GM23248 (cell line): Measurements from ENCODE around the gene TMEM263. TPM values are rescaled to one million over a fixed set of nuclear protein-coding genes. Genes with fewer than 3 reads are reported as not detected.

Source experiments
- DNase-seq: peaks from one replicate; pipeline ENCODE4 v3.0.0-alpha.2; 2015
- H2AFZ ChIP-seq: fragments of 200-600 bp; sonication (generic); 2 replicates; pipeline ENCODE4 v1.6.1; 2016; ENCODE audit warnings: antibody characterized with exemption
- H3F3A ChIP-seq: fragments of 200-600 bp; sonication (generic); 2 replicates; pipeline ENCODE4 v1.6.1; 2016; ENCODE audit warnings: mild to moderate bottlenecking, antibody characterized with exemption, mixed run types; ENCODE audit not compliant: insufficient read depth
- H3K27ac ChIP-seq: fragments of 200-600 bp; sonication (generic); 2 replicates; pipeline ENCODE4 v1.5.1; 2016; ENCODE audit warnings: mild to moderate bottlenecking
- H3K27me3 ChIP-seq: fragments of 200-600 bp; sonication (generic); replicated peaks from 2 replicates; pipeline ENCODE4 v1.6.1; 2016; ENCODE audit warnings: mild to moderate bottlenecking; ENCODE audit not compliant: insufficient read depth
- H3K36me3 ChIP-seq: fragments of 200-600 bp; sonication (generic); 2 replicates; pipeline ENCODE4 v1.6.1; 2016; ENCODE audit warnings: low read depth, mild to moderate bottlenecking
- H3K4me1 ChIP-seq: fragments of 200-600 bp; sonication (generic); 2 replicates; pipeline ENCODE4 v1.6.1; 2016; ENCODE audit warnings: mild to moderate bottlenecking; ENCODE audit not compliant: insufficient read depth
- H3K4me2 ChIP-seq: fragments of 200-600 bp; sonication (generic); one replicate; pipeline ENCODE4 v1.6.1; 2016; ENCODE audit warnings: mild to moderate bottlenecking; ENCODE audit not compliant: unreplicated experiment
- H3K4me3 ChIP-seq: fragments of 200-600 bp; sonication (generic); 2 replicates; pipeline ENCODE4 v1.5.1; 2016; ENCODE audit warnings: mild to moderate bottlenecking
- H3K79me2 ChIP-seq: fragments of 200-600 bp; sonication (generic); 2 replicates; pipeline ENCODE4 v1.6.1; 2016; ENCODE audit warnings: mild to moderate bottlenecking; ENCODE audit not compliant: insufficient read depth
- H3K9ac ChIP-seq: fragments of 200-600 bp; sonication (generic); 2 replicates; pipeline ENCODE4 v1.6.1; 2016; ENCODE audit warnings: mild to moderate bottlenecking
- H3K9me2 ChIP-seq: fragments of 200-600 bp; sonication (generic); 2 replicates; pipeline ENCODE4 v1.6.1; 2016; ENCODE audit warnings: mixed run types, mild to moderate bottlenecking, moderate library complexity; ENCODE audit not compliant: insufficient read depth
- H3K9me3 ChIP-seq: fragments of 200-600 bp; sonication (generic); one replicate; pipeline ENCODE4 v1.6.1; 2017; ENCODE audit warnings: low read depth
- H4K20me1 ChIP-seq: fragments of 200-600 bp; sonication (generic); 2 replicates; pipeline ENCODE4 v1.6.0; 2016; ENCODE audit not compliant: insufficient read depth
- EZH2 ChIP-seq: fragments of 200-600 bp; sonication (generic); IDR thresholded peaks from 2 replicates; pipeline ENCODE4 v1.6.1; 2018; ENCODE audit warnings: antibody characterized with exemption, mild to moderate bottlenecking; ENCODE audit not compliant: insufficient read depth, poor library complexity, severe bottlenecking
- EZH2phosphoT487 ChIP-seq: fragments of 200-600 bp; sonication (generic); IDR thresholded peaks from 2 replicates; pipeline ENCODE4 v1.6.1; 2018; ENCODE audit warnings: antibody characterized with exemption, moderate library complexity, mild to moderate bottlenecking, low read depth; ENCODE audit not compliant: insufficient read depth
- WGBS, 2 experiments: methylation state at CpG; one replicate each; pipeline ENCODE4 v1.1.6; 2015 to 2017; ENCODE audit warnings: low lambda C conversion rate in 2 of 2, low coverage in 1 of 2; ENCODE audit errors: missing lambda C conversion rate in 2 of 2; 5-methylcytosine and 5-hydroxymethylcytosine counted together
- in situ Hi-C: fragments of 300-500 bp; cut with MboI; formaldehyde crosslinking; loops from 2 replicates; pipeline ENCODE4 v1.15.0; 2020
- polyA plus RNA-seq: library from polyadenylated mRNA; unstranded; fragments of >200 nt; fragmentation: Nextera tagmentation; extraction: Ambion mirVana; gene quantifications from 2 replicates; pipeline ENCODE4 v1.2.1, GENCODE V29; 2016
- total RNA-seq: library from RNA; depleted of rRNA; stranded (reverse); fragments of >200 nt; shearing (Covaris generic); gene quantifications from 2 replicates; pipeline ENCODE4 v1.2.3, GENCODE V29; 2014; rRNA removed

The TMEM263 gene
- total RNA-seq (132 and 147 TPM in 2 replicates), polyA plus RNA-seq (136 and 139 TPM in 2 replicates)

- Histone ChIP-seq H3K79me2 (peaks cover 55% of the 10 kb centered on the region), H3K27me3 (no peaks in the 10 kb centered on the region), H3F3A (peaks cover 35% of the 10 kb centered on the region), H3K4me3 (peak within 1 kb of the TSS; percentile 97), H3K9me3 (no peaks in the 10 kb centered on the region), H4K20me1 (peaks cover 15% of the 10 kb centered on the region; the same call in 1 of the 2 replicates), H3K9me2 (no peaks in the 10 kb centered on the region), H3K27ac (peak within 1 kb of the TSS; percentile 99), H3K4me2 (peak within 1 kb of the TSS; percentile 94), H3K4me1 (peaks cover 28% of the 10 kb centered on the region), H2AFZ (peak within 1 kb of the TSS; percentile 80), H3K9ac (peak within 1 kb of the TSS; percentile 100), H3K36me3 (0 out of 2 replicates have a peak, but pooled peaks cover 7% of the 10 kb centered on the region)
- in situ Hi-C loops: no loop called here
- DNase-seq: peak; percentile 98
- TF ChIP-seq EZH2 (no peak), EZH2phosphoT487 (no peak)
- WGBS, 2 experiments: 1% methylated on average over 37 to 65 of the region's 88 CpGs
These were observed at the start of gene TMEM263 for GRCh38 chr12:106955377-106956047. Gene TMEM263, plus strand, starts transcription at chr12:106955907. Its CDS starts 11,210 bp downstream, at chr12:106967117.

- Histone ChIP-seq H3K4me1 (no peaks in the 10 kb centered on the region), H3F3A (no peaks in the 10 kb centered on the region), H3K36me3 (no peaks in the 10 kb centered on the region), H4K20me1 (no peaks in the 10 kb centered on the region), H3K79me2 (no peaks in the 10 kb centered on the region), H3K27me3 (no peaks in the 10 kb centered on the region; the same call in 1 of the 2 replicates), H2AFZ (no peak overlapping the region), H3K9ac (no peak overlapping the region), H3K9me2 (no peaks in the 10 kb centered on the region), H3K4me3 (no peak overlapping the region), H3K9me3 (no peaks in the 10 kb centered on the region), H3K4me2 (no peak overlapping the region), H3K27ac (no peak overlapping the region)
- TF ChIP-seq EZH2phosphoT487 (no peak), EZH2 (no peak)
- no peak for DNase-seq
- whole genome bisulfite sequencing, 2 experiments: 88 to 89% methylated on average over 2 of the region's 2 CpGs
- in situ Hi-C loops: no loop called here
These were observed 49.0 kb upstream of the TMEM263 start for GRCh38 chr12:106906715-106907114.

- 64 to 75% methylated on average over 5 of the region's 5 CpGs for WGBS, 2 experiments
- no peak overlapping the region for H3K4me3 ChIP-seq
- no peak overlapping the region for H3K27ac ChIP-seq
- no peak overlapping the region for H3K4me2 ChIP-seq
- TF ChIP-seq EZH2phosphoT487 (no peak), EZH2 (no peak)
- DNase-seq: no peak
- no peaks in the 10 kb centered on the region for H3K79me2 ChIP-seq
- in situ Hi-C loops: no loop called here
- H3K36me3 ChIP-seq: no peaks in the 10 kb centered on the region
- no peaks in the 10 kb centered on the region for H3K9me2 ChIP-seq
- no peaks in the 10 kb centered on the region for H3K9me3 ChIP-seq
- H3K9ac ChIP-seq: no peak overlapping the region
- H4K20me1 ChIP-seq: no peaks in the 10 kb centered on the region
- H3F3A ChIP-seq: no peaks in the 10 kb centered on the region
- H2AFZ ChIP-seq: no peak overlapping the region
- H3K4me1 ChIP-seq: no peaks in the 10 kb centered on the region
- H3K27me3 ChIP-seq: no peaks in the 10 kb centered on the region; the same call in 1 of the 2 replicates
These were observed 48.3 kb upstream of the TMEM263 start for GRCh38 chr12:106907411-106907810.

DNA sequence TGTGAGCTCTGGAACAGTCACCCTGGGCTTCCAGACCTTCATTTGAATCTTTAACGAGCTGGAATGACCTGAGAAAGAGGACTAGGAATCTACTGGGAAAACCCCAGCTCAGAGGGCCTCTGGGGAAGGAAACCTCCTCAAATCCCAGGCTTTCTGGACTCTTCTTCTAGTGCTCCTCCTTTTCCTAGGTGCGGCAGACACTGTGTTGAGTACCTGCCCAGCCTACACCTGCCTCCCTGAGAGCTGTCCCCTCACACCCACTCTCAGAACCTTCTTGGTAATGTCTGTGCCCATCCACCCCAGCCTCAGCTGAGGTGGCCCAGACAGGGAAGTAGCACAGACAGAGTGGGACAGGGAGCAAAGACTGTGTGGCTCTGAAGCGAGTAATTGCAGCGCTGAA lies 47.9 kb upstream of the TMEM263 start:
- Histone ChIP-seq H3F3A (no peaks in the 10 kb centered on the region), H3K27ac (no peak overlapping the region), H3K27me3 (no peaks in the 10 kb centered on the region; the same call in 1 of the 2 replicates), H3K79me2 (no peaks in the 10 kb centered on the region), H3K4me1 (no peaks in the 10 kb centered on the region), H3K36me3 (no peaks in the 10 kb centered on the region), H4K20me1 (no peaks in the 10 kb centered on the region), H3K9me2 (no peaks in the 10 kb centered on the region), H3K9ac (no peak overlapping the region), H3K9me3 (no peaks in the 10 kb centered on the region), H3K4me2 (no peak overlapping the region), H2AFZ (no peak overlapping the region), H3K4me3 (no peak overlapping the region)
- TF ChIP-seq EZH2: no peak
- no peak for TF ChIP-seq EZH2phosphoT487
- DNase-seq: no peak
- WGBS, 2 experiments: 59 to 75% methylated on average over 4 of the region's 4 CpGs
- in situ Hi-C loops: no loop called here

- H4K20me1 ChIP-seq: no peaks in the 10 kb centered on the region
- no peak overlapping the region for H3K9ac ChIP-seq
- no peak for DNase-seq
- no peak overlapping the region for H3K27ac ChIP-seq
- TF ChIP-seq EZH2 (no peak), EZH2phosphoT487 (no peak)
- H2AFZ ChIP-seq: no peak overlapping the region
- no peaks in the 10 kb centered on the region for H3K4me1 ChIP-seq
- 54 to 58% methylated on average over 3 of the region's 3 CpGs for WGBS, 2 experiments
- H3K79me2 ChIP-seq: no peaks in the 10 kb centered on the region
- in situ Hi-C loops: no loop called here
- no peaks in the 10 kb centered on the region for H3K9me3 ChIP-seq
- H3K9me2 ChIP-seq: no peaks in the 10 kb centered on the region
- no peaks in the 10 kb centered on the region; the same call in 1 of the 2 replicates for H3K27me3 ChIP-seq
- H3K4me3 ChIP-seq: no peak overlapping the region
- no peaks in the 10 kb centered on the region for H3F3A ChIP-seq
- no peaks in the 10 kb centered on the region for H3K36me3 ChIP-seq
- no peak overlapping the region for H3K4me2 ChIP-seq
These were observed 47.1 kb upstream of the TMEM263 start for GRCh38 chr12:106908561-106908960.
